H7 (cell line): Measurements from ENCODE around the gene HOXA3. TPM values are rescaled to one million over a fixed set of nuclear protein-coding genes. Genes with fewer than 3 reads are reported as not detected.

Source experiments
- DNase-seq: peaks from one replicate; pipeline ENCODE4 v3.0.0; 2012
- H3K27me3 ChIP-seq: 2 replicates; pipeline ENCODE4 v1.6.0; 2011; ENCODE audit warnings: mild to moderate bottlenecking, low read length; ENCODE audit not compliant: control insufficient read depth, insufficient read depth
- H3K36me3 ChIP-seq: replicated peaks from 2 replicates; pipeline ENCODE4 v1.5.1; 2011; ENCODE audit warnings: low read length; ENCODE audit not compliant: control insufficient read depth, insufficient read depth
- H3K4me3 ChIP-seq: 2 replicates; pipeline ENCODE4 v1.5.1; 2011; ENCODE audit warnings: low read depth, mild to moderate bottlenecking, control low read depth, low read length, moderate library complexity; ENCODE audit not compliant: insufficient read depth
- total RNA-seq: library from RNA; depleted of rRNA; stranded (reverse); fragments of >200 nt; shearing (Covaris generic); gene quantifications from 2 replicates; pipeline ENCODE4 v1.2.3, GENCODE V29; 2014

HOXA3 gene
- total RNA-seq, 1 experiment from 2014 or later = not detected

- no peak overlapping the region for H3K4me3 ChIP-seq
- peak; percentile 81 for DNase-seq
- H3K27me3 ChIP-seq = peaks cover 100% of the 10 kb centered on the region
- no peaks in the 10 kb centered on the region for H3K36me3 ChIP-seq
Measured at GRCh38 chr7:27184337-27185012, 32.1 kb upstream of the HOXA3 start.

DNA sequence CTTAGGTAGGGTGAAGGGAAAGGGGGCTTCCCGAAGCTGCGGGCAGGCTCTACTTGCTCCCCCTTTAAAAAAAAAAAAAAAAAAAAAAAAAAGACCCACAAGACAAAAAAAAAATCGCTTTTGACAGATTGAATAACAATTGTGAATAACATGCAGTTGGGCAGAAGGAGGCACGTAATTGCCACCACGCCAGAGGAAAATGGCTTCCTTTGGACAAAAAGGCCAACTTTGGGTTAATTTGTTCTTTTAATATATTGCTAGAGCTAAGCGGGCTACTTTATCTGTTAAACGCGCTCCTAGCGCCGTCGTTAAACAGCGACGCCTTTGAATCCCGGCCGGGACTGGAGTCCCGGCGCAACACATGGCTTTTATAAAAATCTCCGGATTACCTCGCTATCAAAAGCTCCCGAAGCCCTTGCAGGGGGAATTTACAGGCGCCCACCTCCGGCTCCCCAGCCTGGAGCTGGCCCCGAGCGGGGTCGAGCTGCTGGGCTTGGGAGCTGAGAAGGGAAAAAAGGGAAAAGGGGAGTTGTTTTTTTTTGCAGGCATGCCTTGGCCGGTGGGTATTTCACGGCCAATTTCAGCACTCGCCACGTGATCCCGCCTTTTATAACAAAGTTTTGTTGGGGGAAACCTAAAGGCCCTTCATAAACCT, 31.4 kb upstream of the HOXA3 start:
- Histone ChIP-seq H3K27me3 (peaks cover 100% of the 10 kb centered on the region), H3K4me3 (no peak overlapping the region), H3K36me3 (no peaks in the 10 kb centered on the region)
- peak; percentile 77 for DNase-seq

- peak; percentile 89 for DNase-seq
- Histone ChIP-seq H3K4me3 (no peak overlapping the region), H3K36me3 (no peaks in the 10 kb centered on the region), H3K27me3 (peaks cover 100% of the 10 kb centered on the region)
Measured at GRCh38 chr7:27182861-27183681, 30.7 kb upstream of the HOXA3 start.

- peaks cover 100% of the 10 kb centered on the region for H3K27me3 ChIP-seq
- no peak overlapping the region for H3K4me3 ChIP-seq
- peak; percentile 42 for DNase-seq
- H3K36me3 ChIP-seq = no peaks in the 10 kb centered on the region
Measured at GRCh38 chr7:27182285-27182841, 30.0 kb upstream of the HOXA3 start.

GRCh38 chr7:27181795-27182275, 29.5 kb upstream of the HOXA3 start:
- Histone ChIP-seq H3K36me3 (no peaks in the 10 kb centered on the region), H3K4me3 (no peak overlapping the region), H3K27me3 (peaks cover 100% of the 10 kb centered on the region)
- peak; percentile 25 for DNase-seq

GRCh38 chr7:27180431-27181420, 28.3 kb upstream of the HOXA3 start:
- peak; percentile 49 for DNase-seq
- Histone ChIP-seq H3K4me3 (no peak overlapping the region), H3K27me3 (peaks cover 100% of the 10 kb centered on the region), H3K36me3 (no peaks in the 10 kb centered on the region)

DNA sequence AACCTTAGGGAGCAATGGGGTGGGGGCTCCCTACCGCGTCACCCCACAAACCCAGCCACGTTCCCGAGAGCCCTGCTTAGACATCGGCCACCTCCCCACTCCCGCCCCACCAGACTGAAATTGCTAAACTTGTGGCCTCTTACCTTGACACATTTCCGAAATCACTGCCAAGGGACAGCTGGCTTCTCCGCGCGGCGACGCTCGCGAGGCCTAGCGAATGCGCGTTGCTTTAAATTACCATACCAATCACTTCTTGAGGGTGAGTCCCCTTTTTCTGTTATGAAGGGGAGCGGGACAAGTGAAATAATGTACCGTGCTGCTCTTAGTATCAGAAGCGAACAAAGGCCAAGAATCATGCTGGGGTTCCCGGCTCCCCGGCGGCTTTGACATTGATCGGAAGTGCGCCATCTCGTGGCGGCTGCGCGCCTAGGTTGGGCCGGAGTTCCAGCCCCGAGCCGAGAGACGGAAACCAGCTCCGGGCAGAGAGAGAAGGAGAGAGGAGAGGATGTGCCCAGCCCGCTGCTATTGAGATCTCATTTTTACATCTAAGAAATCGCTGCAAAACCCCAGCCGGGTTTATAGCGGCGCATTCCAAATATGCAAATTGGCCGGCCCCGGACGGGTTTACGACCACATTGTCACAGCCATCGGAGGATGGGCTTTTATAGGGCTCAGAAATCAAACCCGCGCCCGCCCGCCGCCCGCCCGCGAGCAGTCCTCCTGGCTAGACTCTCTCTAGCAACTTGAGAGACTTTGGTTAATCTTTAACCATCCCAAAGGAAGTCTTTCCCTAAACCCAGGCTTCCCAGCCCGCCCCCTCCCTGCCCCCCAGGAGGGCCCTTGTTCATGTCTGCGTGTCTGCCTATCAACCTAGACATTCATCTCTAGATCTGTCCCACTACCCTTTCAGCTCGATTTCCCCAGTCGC, 27.4 kb upstream of the HOXA3 start:
- H3K36me3 ChIP-seq = no peaks in the 10 kb centered on the region
- peaks cover 100% of the 10 kb centered on the region for H3K27me3 ChIP-seq
- peak; percentile 97 for DNase-seq
- H3K4me3 ChIP-seq = no peak overlapping the region

DNA sequence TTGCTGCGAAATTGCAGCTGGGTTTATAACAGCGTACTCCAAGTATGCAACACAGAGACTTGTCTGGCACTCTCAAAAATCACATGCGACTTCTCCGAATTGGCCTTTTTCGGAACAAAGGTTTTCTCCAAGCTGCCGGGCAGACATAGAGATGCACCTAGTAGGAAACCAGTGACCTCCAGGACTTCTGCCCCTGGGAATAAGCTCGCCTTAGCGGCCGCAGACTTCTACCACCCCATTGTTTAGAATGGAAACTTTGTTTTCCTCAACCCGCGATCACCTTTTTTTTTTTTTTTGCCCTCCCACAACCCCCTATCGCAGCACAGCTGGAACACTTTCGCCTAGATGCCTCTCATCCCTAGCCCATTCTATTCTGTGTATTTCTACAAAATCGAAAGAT, 26.6 kb upstream of the HOXA3 start:
- H3K36me3 ChIP-seq = no peaks in the 10 kb centered on the region
- peak; percentile 57 for DNase-seq
- H3K27me3 ChIP-seq = peaks cover 100% of the 10 kb centered on the region
- no peak overlapping the region for H3K4me3 ChIP-seq

DNA sequence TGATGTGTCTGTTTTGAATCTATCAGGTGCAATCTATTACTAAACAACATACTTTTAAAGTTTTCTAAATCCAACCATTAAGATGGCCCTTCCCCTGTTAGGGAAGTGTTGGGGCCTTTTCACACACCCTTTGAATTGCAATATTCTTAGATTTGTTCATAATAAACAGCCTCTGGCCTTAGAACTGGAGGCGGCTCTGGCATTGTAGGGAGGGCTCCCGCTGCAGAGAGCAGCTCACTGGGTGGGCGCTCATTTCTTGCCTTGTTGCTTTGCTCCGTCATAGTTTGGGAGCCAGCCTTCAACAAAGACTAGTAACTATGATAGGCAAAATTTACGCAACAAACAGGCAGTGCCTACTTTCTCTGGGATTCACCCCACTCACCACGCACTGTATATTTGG, 26.0 kb upstream of the HOXA3 start:
- Histone ChIP-seq H3K36me3 (no peaks in the 10 kb centered on the region), H3K4me3 (no peak overlapping the region), H3K27me3 (peaks cover 100% of the 10 kb centered on the region)
- peak; percentile 39 for DNase-seq

GRCh38 chr7:27177795-27178320, 25.5 kb upstream of the HOXA3 start:
- Histone ChIP-seq H3K36me3 (no peaks in the 10 kb centered on the region), H3K4me3 (no peak overlapping the region), H3K27me3 (peaks cover 100% of the 10 kb centered on the region)
- peak; percentile 33 for DNase-seq

GRCh38 chr7:27176962-27177794, 24.8 kb upstream of the HOXA3 start:
- Histone ChIP-seq H3K36me3 (no peaks in the 10 kb centered on the region), H3K27me3 (peaks cover 100% of the 10 kb centered on the region), H3K4me3 (no peak overlapping the region)
- peak; percentile 49 for DNase-seq

- Histone ChIP-seq H3K4me3 (no peak overlapping the region), H3K36me3 (no peaks in the 10 kb centered on the region), H3K27me3 (peaks cover 100% of the 10 kb centered on the region)
- DNase-seq = no peak
Measured at GRCh38 chr7:27176524-27176845, 24.1 kb upstream of the HOXA3 start.
